Ishikawa (cell line): ENCODE results near the gene ACACB.

ENCODE experiments used
- CEBPB ChIP-seq: IDR thresholded peaks from 2 replicates; pipeline ENCODE4 v1.6.1; 2012
- CREB1 ChIP-seq: IDR thresholded peaks from 2 replicates; pipeline ENCODE4 v1.6.1; 2012; ENCODE audit warnings: low read depth
- EGR1 ChIP-seq: IDR thresholded peaks from 2 replicates; pipeline ENCODE4 v1.6.1; 2012
- EP300 ChIP-seq: IDR thresholded peaks from 2 replicates; pipeline ENCODE4 v1.6.1; 2012; ENCODE audit warnings: borderline replicate concordance
- FOXM1 ChIP-seq: IDR thresholded peaks from 2 replicates; pipeline ENCODE4 v1.6.1; 2012; ENCODE audit warnings: low read depth, borderline replicate concordance
- NFIC ChIP-seq: IDR thresholded peaks from 2 replicates; pipeline ENCODE4 v1.6.1; 2012
- RAD21 ChIP-seq: IDR thresholded peaks from 2 replicates; pipeline ENCODE4 v1.6.1; 2012; ENCODE audit warnings: low read depth
- TAF1 ChIP-seq: IDR thresholded peaks from 2 replicates; pipeline ENCODE4 v1.6.1; 2012; ENCODE audit warnings: low read depth, mild to moderate bottlenecking
- TCF12 ChIP-seq: IDR thresholded peaks from 2 replicates; pipeline ENCODE4 v1.6.1; 2012; ENCODE audit warnings: low read depth
- TF ChIP-seq, protein P1 (sequence below): IDR thresholded peaks from 2 replicates; pipeline ENCODE4 v1.6.1; 2012
- TF ChIP-seq, protein P2 (sequence below): IDR thresholded peaks from 2 replicates; pipeline ENCODE4 v1.6.1; 2012
- TF ChIP-seq, protein P3 (sequence below): IDR thresholded peaks from 2 replicates; pipeline ENCODE4 v1.6.1; 2012; ENCODE audit warnings: low read depth, mild to moderate bottlenecking

DNA sequence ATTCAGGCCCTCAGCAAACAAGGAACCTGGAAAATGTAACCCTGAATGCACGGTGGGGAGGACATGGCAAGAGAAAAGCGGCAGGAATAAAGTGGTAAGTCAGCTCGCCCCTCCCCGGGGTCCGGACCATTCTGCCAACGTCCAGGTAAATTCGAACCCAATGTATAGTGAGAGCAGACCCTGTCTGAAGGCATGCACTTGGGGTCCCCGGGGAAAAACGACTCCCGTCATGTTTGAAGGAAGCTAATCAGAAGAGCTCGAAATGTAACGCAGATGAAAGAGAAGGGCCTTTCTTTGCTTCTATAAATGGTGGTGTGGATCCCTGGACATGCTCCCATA is 193 bp downstream of the ACACB start:
- no peak for TF ChIP-seq RAD21
- no peak for TF ChIP-seq EP300
- no peak for TF ChIP-seq TAF1
- no peak for TF ChIP-seq TCF12
- no peak for TF ChIP-seq CEBPB
- TF ChIP-seq, protein P1, sequence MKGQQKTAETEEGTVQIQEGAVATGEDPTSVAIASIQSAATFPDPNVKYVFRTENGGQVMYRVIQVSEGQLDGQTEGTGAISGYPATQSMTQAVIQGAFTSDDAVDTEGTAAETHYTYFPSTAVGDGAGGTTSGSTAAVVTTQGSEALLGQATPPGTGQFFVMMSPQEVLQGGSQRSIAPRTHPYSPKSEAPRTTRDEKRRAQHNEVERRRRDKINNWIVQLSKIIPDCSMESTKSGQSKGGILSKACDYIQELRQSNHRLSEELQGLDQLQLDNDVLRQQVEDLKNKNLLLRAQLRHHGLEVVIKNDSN, result no peak
- TF ChIP-seq, protein P2, sequence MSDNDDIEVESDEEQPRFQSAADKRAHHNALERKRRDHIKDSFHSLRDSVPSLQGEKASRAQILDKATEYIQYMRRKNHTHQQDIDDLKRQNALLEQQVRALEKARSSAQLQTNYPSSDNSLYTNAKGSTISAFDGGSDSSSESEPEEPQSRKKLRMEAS, result no peak
- TF ChIP-seq, protein P3, sequence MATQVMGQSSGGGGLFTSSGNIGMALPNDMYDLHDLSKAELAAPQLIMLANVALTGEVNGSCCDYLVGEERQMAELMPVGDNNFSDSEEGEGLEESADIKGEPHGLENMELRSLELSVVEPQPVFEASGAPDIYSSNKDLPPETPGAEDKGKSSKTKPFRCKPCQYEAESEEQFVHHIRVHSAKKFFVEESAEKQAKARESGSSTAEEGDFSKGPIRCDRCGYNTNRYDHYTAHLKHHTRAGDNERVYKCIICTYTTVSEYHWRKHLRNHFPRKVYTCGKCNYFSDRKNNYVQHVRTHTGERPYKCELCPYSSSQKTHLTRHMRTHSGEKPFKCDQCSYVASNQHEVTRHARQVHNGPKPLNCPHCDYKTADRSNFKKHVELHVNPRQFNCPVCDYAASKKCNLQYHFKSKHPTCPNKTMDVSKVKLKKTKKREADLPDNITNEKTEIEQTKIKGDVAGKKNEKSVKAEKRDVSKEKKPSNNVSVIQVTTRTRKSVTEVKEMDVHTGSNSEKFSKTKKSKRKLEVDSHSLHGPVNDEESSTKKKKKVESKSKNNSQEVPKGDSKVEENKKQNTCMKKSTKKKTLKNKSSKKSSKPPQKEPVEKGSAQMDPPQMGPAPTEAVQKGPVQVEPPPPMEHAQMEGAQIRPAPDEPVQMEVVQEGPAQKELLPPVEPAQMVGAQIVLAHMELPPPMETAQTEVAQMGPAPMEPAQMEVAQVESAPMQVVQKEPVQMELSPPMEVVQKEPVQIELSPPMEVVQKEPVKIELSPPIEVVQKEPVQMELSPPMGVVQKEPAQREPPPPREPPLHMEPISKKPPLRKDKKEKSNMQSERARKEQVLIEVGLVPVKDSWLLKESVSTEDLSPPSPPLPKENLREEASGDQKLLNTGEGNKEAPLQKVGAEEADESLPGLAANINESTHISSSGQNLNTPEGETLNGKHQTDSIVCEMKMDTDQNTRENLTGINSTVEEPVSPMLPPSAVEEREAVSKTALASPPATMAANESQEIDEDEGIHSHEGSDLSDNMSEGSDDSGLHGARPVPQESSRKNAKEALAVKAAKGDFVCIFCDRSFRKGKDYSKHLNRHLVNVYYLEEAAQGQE, result no peak
- TF ChIP-seq FOXM1, result no peak
- no peak for TF ChIP-seq NFIC
- TF ChIP-seq CREB1, result no peak
- no peak for TF ChIP-seq EGR1
